ENCODE data around the gene SNX24.
"Not testable (repeated sequence)": the region's sequence is repeated elsewhere in the genome, so short reads cannot be mapped to it uniquely, and the experiment has no call there.

SNX24 gene, protein sequence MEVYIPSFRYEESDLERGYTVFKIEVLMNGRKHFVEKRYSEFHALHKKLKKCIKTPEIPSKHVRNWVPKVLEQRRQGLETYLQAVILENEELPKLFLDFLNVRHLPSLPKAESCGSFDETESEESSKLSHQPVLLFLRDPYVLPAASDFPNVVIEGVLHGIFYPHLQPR

GRCh38 chr5:122845229-122846050, at the start of gene SNX24:
TSS of gene SNX24 (plus strand) at chr5:122845613. CDS start at chr5:122845634, 21 bp downstream.
- peak; percentile 30 to 32 for DNase-seq (ENCODE audit: low read depth in 2 of 2)

- no peak for DNase-seq (ENCODE audit: low read depth in 2 of 2)
These were observed 39.9 kb upstream of the SNX24 start for GRCh38 chr5:122805481-122805880.

- no peak for DNase-seq (ENCODE audit: low read depth in 2 of 2)
These were observed 35.0 kb upstream of the SNX24 start for GRCh38 chr5:122810405-122810804.

- DNase-seq (ENCODE audit: low read depth in 2 of 2), result no peak
These were observed 30.1 kb upstream of the SNX24 start for GRCh38 chr5:122815218-122815767.

DNA sequence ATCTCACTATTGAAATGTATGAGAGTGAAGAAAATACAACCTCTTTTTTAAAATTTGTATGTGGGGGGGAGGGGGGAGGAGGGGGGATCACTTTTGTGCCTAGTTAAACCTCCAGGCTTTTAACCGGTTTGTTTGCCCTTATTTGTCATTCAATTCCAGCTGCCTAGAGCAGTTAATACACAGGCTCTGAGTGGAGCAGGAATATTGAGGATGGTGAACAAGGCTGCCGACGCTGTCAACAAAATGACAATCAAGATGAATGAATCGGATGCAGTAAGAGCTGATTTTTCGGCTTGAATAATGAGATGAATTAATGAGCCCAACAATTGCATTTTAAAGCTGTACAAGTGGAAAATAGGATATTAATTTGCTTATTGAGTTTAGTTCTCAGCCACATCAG, 28.7 kb upstream of the SNX24 start:
- no peak for DNase-seq (ENCODE audit: low read depth in 2 of 2)

DNA sequence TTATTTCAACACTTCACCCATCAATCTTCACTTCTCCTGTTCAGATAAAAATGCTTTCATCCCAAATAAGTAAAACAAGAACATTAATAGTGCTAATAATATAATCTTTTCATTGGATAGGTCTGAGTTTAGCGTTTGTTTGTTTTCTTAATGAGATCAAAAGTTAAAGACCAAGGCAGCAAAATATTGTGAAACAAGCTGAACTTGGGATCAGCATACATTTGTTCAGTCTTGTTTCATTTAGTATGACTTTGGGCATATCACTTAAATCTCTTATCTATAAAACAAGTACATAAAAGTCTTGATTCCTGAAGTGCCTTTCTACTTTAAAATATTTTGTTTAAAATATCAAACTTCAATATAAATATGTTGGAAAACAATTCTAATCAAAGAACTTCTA, 13.4 kb upstream of the SNX24 start:
- no peak for DNase-seq (ENCODE audit: low read depth in 2 of 2)

- no peak for DNase-seq (ENCODE audit: low read depth in 2 of 2)
These were observed 9.7 kb upstream of the SNX24 start for GRCh38 chr5:122835681-122836080.

DNA sequence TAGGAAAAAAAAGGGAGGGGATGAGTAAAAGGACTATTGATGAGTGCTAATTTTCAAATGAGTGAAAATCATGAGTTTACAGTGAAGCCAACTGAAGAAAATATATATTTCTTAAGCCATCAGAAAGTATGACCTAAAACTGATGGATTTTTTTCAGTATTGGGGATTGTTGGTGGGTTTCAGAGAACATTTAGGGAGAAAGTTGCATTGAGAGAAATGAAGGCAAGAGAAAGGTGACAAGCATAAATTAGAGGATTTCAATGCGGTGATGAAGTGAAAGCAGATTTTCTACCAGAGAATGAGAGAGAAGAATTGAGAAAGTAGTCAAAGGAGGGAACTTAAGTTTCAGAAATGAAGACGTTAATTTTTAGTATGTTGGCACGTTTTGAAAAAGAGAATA, 8.5 kb upstream of the SNX24 start:
- no peak for DNase-seq (ENCODE audit: low read depth in 2 of 2)

DNA sequence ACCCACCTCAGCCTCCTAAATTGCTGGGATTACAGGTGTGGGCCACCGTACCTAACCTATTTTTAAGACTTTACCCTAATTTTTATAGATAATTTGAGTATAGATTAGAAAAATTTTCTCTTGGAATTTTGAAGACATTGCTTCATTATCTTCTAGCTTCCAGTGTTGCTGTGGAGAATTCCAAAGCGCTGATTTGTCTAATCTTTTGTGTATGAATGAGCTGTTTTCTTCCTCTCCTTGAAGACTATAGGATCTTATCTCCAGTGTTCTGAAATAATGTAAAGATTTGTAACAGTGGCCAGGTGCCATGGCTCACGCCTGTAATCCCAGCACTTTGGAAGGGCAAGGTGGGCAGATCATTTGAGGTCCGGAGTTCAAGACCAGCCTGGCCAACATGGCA, 5.7 kb upstream of the SNX24 start:
- DNase-seq (ENCODE audit: low read depth in 2 of 2), result no peak

GRCh38 chr5:122842016-122842580, 3.3 kb upstream of the SNX24 start:
- no peak for DNase-seq (ENCODE audit: low read depth in 2 of 2)

GRCh38 chr5:122844136-122844909, 1.1 kb upstream of the SNX24 start:
- no peak for DNase-seq (ENCODE audit: low read depth in 2 of 2)

- no peak for DNase-seq (ENCODE audit: low read depth in 2 of 2)
These were observed 544 bp upstream of the SNX24 start for GRCh38 chr5:122844910-122845228.

DNA sequence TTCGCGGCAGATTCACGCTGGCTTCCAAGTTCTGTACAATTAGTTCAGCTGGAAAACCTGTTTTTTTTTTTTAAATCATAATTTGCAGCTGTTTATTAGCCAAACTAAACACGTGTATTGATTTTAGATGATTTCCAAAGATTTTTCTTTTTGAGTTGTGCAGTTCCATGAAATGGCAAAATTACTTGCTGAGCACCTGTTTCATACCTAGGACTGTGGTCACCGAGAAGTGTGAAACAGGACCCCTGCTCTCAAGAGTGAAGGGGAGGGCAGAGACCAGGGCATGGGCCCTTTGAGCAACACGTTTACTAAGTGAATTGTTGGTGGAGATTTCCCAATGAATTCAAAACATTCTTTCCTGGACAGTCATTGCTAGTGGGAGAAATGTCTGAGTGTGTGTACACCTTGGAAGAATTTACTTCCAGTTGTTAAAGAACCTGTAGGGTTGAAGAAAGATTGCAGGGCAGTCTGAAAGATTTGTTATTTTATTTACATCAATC, 688 bp downstream of the SNX24 start:
- DNase-seq (ENCODE audit: low read depth in 2 of 2), result no peak

DNA sequence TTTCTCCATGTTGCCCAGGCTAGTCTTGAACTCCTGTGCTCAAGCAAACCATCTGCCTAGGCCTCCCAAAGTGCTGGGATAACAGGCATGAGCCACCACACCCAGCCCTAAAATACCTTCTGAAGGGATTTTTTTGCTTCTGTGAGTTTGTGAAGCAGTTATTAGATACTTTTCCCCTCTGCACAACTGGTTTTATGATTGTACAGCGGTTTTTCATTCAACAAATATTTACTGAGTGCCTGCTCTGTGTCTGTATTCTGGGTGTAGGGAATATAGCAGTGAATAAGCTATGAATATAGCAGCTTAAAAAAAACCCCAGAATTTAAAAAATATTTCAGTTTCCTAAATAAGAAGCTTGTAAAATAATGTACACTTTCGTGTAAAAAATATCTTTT, 2.3 kb downstream of the SNX24 start:
- DNase-seq (ENCODE audit: low read depth in 2 of 2), result no peak

GRCh38 chr5:122849771-122850170, 4.4 kb downstream of the SNX24 start:
- no peak for DNase-seq (ENCODE audit: low read depth in 2 of 2)

DNA sequence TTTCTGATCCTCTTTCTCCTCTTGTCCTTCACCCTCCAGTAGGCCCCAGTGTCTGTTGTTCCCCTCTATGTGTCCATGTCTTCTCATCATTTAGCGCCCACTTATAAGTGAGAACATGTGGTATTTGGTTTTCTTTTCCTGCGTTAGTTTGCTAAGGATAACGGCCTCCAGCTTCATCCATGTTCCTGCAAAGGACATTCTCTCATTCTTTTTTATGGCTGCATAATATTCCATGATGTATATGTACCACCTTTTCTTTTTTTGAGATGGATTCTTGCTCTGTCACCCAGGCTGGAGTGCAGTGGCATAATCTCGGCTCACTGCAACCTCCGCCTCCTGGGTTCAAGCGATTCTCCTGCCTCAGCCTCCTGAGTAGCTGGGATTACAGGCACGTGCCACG, 12.1 kb downstream of the SNX24 start:
- not testable (repeated sequence) for DNase-seq (ENCODE audit: low read depth in 2 of 2)

GRCh38 chr5:122858451-122858850, 13.0 kb downstream of the SNX24 start:
- no peak for DNase-seq (ENCODE audit: low read depth in 2 of 2)

GRCh38 chr5:122863240-122863639, 17.8 kb downstream of the SNX24 start:
- no peak for DNase-seq (ENCODE audit: low read depth in 2 of 2)

DNA sequence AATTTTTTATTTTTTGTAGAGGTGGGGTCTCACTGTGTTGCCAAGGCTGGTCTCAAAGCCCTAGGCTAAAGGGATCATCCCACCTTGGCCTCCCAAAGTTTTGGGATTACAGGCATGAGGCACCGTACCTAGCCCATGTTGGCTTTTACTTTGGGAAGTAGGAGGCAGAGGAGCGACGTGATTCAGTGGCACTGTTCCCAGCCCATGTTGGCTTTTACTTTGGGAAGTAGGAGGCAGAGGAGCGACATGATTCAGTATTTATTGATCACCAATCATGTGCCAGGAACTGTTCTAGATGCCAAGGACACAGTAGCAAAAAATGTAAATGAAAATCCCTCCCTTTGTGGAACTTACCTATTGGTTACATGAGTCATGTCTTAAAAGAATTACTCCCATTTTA, 18.3 kb downstream of the SNX24 start:
- no peak for DNase-seq (ENCODE audit: low read depth in 2 of 2)

- DNase-seq (ENCODE audit: low read depth in 2 of 2), result no peak
These were observed 19.0 kb downstream of the SNX24 start for GRCh38 chr5:122864400-122864799.

- no peak for DNase-seq (ENCODE audit: low read depth in 2 of 2)
These were observed 19.4 kb downstream of the SNX24 start for GRCh38 chr5:122864842-122865241.

DNA sequence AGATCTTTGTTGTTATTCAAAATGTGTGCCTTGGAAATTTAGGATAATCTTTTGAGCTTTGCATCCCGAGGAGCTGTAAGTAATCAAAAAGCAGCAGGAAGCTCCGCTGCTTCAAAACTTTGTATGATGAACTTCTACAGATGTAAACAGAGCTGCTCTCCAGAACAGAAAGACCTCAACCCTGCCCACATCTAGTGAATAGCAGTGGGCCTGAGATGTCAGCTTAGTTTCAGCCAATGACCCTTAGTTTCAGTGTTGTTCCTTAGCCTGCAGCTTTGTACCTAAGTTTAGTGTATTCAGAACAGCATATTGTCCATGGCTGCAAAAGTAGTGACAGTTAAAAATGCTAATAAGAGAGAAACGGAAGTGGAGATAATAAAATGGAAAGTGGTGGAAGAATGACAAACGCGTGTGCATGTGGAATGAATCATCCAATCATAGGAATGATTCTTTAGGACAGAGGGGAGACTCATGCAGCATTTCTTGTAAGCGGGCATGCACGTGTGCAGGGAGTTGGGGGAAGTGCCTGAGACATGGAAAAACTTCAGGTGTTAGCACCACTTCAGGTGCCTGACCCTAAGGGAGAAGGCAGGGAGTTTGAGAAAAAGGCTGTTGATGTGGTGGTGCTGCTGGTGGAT, 24.9 kb downstream of the SNX24 start:
- DNase-seq (ENCODE audit: low read depth in 2 of 2), result no peak
